GM12878 (cell line): Measurements from ENCODE around the gene SYCE3. TPM values are rescaled to one million over a fixed set of nuclear protein-coding genes. Genes with fewer than 3 reads are reported as not detected.

Experiments
- ATAC-seq: fragments of 200-7000 bp; cut with Tn5 transposase; 3 replicates; pipeline ENCODE4 v1.9.1; 2020; ENCODE audit warnings: mild to moderate bottlenecking, moderate library complexity
- BruUV-seq: library from RNA; stranded (reverse); fragments of 400-500 nt; replicated peaks from 2 replicates; lab custom pipeline; 2021; lab: Mats Ljungman, UMichigan
- CTCF ChIA-PET: fragments of 300-600 bp; sonication (Branson Sonifier 250); formaldehyde crosslinking; extraction: SDS; loops from one replicate; lab custom pipeline; 2021; ENCODE audit warnings: inconsistent platforms; lab: Yijun Ruan, JAX
- POLR2A ChIA-PET: fragments of 350-600 bp; formaldehyde crosslinking; extraction: SDS; loops from one replicate; lab custom pipeline; 2021; ENCODE audit warnings: inconsistent platforms; lab: Charles Lee
- RAD21 ChIA-PET: fragments of 300-600 bp; sonication (Branson Sonifier 250); formaldehyde crosslinking; loops from one replicate; lab custom pipeline; 2023; ENCODE audit warnings: antibody characterized with exemption; ENCODE audit not compliant: unreplicated experiment; lab: Charles Lee
- SMC1A ChIA-PET: fragments of 300-600 bp; sonication (Branson Sonifier 250); formaldehyde crosslinking; loops from one replicate; lab custom pipeline; 2023; ENCODE audit not compliant: unreplicated experiment, uncharacterized antibody; lab: Charles Lee
- DNase-seq: peaks from one replicate; pipeline ENCODE4 v3.0.0-alpha.2; 2011; ENCODE audit warnings: low read depth, low spot score
- FAIRE-seq: peaks from 3 replicates; lab custom pipeline; 2011; peaks lifted over from hg19 to GRCh38; lab: Jason Lieb, UNC
- H2AFZ ChIP-seq: 2 replicates; pipeline ENCODE4 v1.6.0; 2011; ENCODE audit warnings: low read depth, low read length, control low read depth; ENCODE audit not compliant: control insufficient read depth
- H3K27ac ChIP-seq: 2 replicates; pipeline ENCODE4 v1.5.1; 2011; ENCODE audit warnings: control low read depth; ENCODE audit not compliant: control insufficient read depth, insufficient read depth
- H3K27me3 ChIP-seq, 2 experiments: replicated peaks in 1 of 2; 2 replicates each; pipeline versions ENCODE4 v1.6.0 to v1.6.1; 2011; ENCODE audit warnings: low read length in 1 of 2; ENCODE audit not compliant: control insufficient read depth in 2 of 2, insufficient read depth in 2 of 2
- H3K36me3 ChIP-seq, 2 experiments: 2 replicates each; pipeline ENCODE4 v1.5.1; 2011; ENCODE audit warnings: low read length in 1 of 2; ENCODE audit not compliant: control insufficient read depth in 2 of 2, insufficient read depth in 2 of 2
- H3K4me1 ChIP-seq: 2 replicates; pipeline ENCODE4 v1.6.1; 2011; ENCODE audit warnings: mild to moderate bottlenecking, low read length, moderate library complexity, mixed read lengths; ENCODE audit not compliant: control insufficient read depth, insufficient read depth
- H3K4me2 ChIP-seq: 2 replicates; pipeline ENCODE4 v1.6.0; 2011; ENCODE audit warnings: control low read depth; ENCODE audit not compliant: control insufficient read depth, insufficient read depth
- H3K4me3 ChIP-seq: fragments of 200-600 bp; sonication (generic); 2 replicates; pipeline ENCODE4 v1.5.1; 2016
- H3K79me2 ChIP-seq: 2 replicates; pipeline ENCODE4 v1.6.0; 2011; ENCODE audit warnings: low read length; ENCODE audit not compliant: control insufficient read depth, insufficient read depth
- H3K9ac ChIP-seq: 2 replicates; pipeline ENCODE4 v1.8.0; 2011; ENCODE audit warnings: low read length, control low read depth, mixed read lengths; ENCODE audit not compliant: control insufficient read depth, insufficient read depth
- H3K9me3 ChIP-seq: replicated peaks from 3 replicates; pipeline ENCODE4 v1.5.1; 2011; ENCODE audit warnings: mild to moderate bottlenecking, low read length; ENCODE audit not compliant: control insufficient read depth, insufficient read depth
- H4K20me1 ChIP-seq: 2 replicates; pipeline ENCODE4 v1.6.0; 2011; ENCODE audit not compliant: control insufficient read depth, insufficient read depth
- EED ChIP-seq: sonication (generic); IDR thresholded peaks from 2 replicates; pipeline ENCODE4 v1.6.1; 2016; ENCODE audit warnings: antibody characterized with exemption, low read depth
- FOXK2 ChIP-seq: fragments of 450-650 bp; IDR thresholded peaks from 2 replicates; pipeline ENCODE4 v1.6.1; 2017; ENCODE audit warnings: mild to moderate bottlenecking, moderate library complexity
- IRF4 ChIP-seq: IDR thresholded peaks from 2 replicates; pipeline ENCODE4 v1.6.1; 2011; ENCODE audit warnings: low read depth, low read length
- NBN ChIP-seq: fragments of 450-650 bp; IDR thresholded peaks from 2 replicates; pipeline ENCODE4 v1.6.1; 2016
- NKRF ChIP-seq: fragments of 450-650 bp; conservative IDR thresholded peaks from 2 replicates; pipeline ENCODE4 v1.6.1; 2017; ENCODE audit warnings: mild to moderate bottlenecking, moderate library complexity
- POLR2A ChIP-seq: IDR thresholded peaks from 2 replicates; pipeline ENCODE4 v1.6.1; 2011; ENCODE audit warnings: low read depth, mild to moderate bottlenecking, low read length
- RFX5 ChIP-seq: IDR thresholded peaks from 2 replicates; pipeline ENCODE4 v1.6.1; 2011; ENCODE audit warnings: low read depth, low read length, improper control_type of control experiment
- SMAD1 ChIP-seq: fragments of 450-650 bp; IDR thresholded peaks from 2 replicates; pipeline ENCODE4 v1.6.1; 2018; ENCODE audit warnings: mild to moderate bottlenecking, low read depth; ENCODE audit not compliant: partially characterized antibody
- SREBF2 ChIP-seq: IDR thresholded peaks from 2 replicates; pipeline ENCODE4 v1.6.1; 2012; ENCODE audit warnings: mild to moderate bottlenecking, low read length
- TCF3 ChIP-seq: IDR thresholded peaks from 2 replicates; pipeline ENCODE4 v1.6.1; 2012; ENCODE audit warnings: low read depth, mild to moderate bottlenecking, low read length, borderline replicate concordance; ENCODE audit not compliant: insufficient read depth
- ZNF207 ChIP-seq: fragments of 450-650 bp; IDR thresholded peaks from 2 replicates; pipeline ENCODE4 v1.6.1; 2014; ENCODE audit warnings: antibody characterized with exemption, mild to moderate bottlenecking, borderline replicate concordance
- ZNF24 ChIP-seq: fragments of 450-650 bp; IDR thresholded peaks from 2 replicates; pipeline ENCODE4 v1.6.1; 2017; ENCODE audit warnings: antibody characterized with exemption, mild to moderate bottlenecking
- WGBS: methylation state at CpG from one replicate; pipeline ENCODE4 v1.1.6; 2016; ENCODE audit warnings: low lambda C conversion rate; ENCODE audit not compliant: insufficient replicate concordance, insufficient coverage; ENCODE audit errors: missing lambda C conversion rate; 5-methylcytosine and 5-hydroxymethylcytosine counted together
- in situ Hi-C: fragments of 300-500 bp; cut with MboI; formaldehyde crosslinking; loops from 9 replicates; pipeline ENCODE4 v1.14.3; 2018; ENCODE audit warnings: mixed read lengths
- intact Hi-C: fragments of 100-400 bp; cut with micrococcal nuclease; formaldehyde crosslinking; loops from one replicate; pipeline ENCODE4 v1.14.2; 2022; ENCODE audit not compliant: unreplicated experiment
- polyA plus RNA-seq, 11 experiments: library from polyadenylated mRNA; depleted of rRNA in 4 of 11; unstranded in 6 of 11; stranded (reverse) in 5 of 11; fragments of >200 nt; fragmentation: Nextera tagmentation in 4 of 11; fragmentation: Illumina TruSeq in 1 of 11; extraction: Ambion mirVana in 4 of 11; extraction: Trizol in 1 of 11; gene quantifications; 1 replicate in 1 of 11; 2 replicates in 10 of 11; pipeline versions ENCODE4 v1.2.1 to v1.2.3, GENCODE V29; 2011 to 2016; ENCODE audit warnings: inconsistent platforms in 2 of 11, missing spikeins in 2 of 11, low read depth in 1 of 11
- total RNA-seq, 4 experiments: library from RNA; depleted of rRNA in 3 of 4; stranded (reverse); fragments of >200 nt in 3 of 4; fragmentation: Illumina TruSeq in 1 of 4; extraction: Trizol in 1 of 4; gene quantifications; 2 replicates each; pipeline versions ENCODE4 v1.2.1 to v1.2.3, GENCODE V29; 2013 to 2021
- TF ChIP-seq, protein P1 (sequence below): fragments of 450-650 bp; IDR thresholded peaks from 2 replicates; pipeline ENCODE4 v1.6.1; 2017; ENCODE audit warnings: mild to moderate bottlenecking, low read depth, inconsistent platforms; ENCODE audit not compliant: poor library complexity, severe bottlenecking

The SYCE3 gene
- total and polyA plus RNA-seq, 10 of the 15 experiments (the other 5 are each of a cell fraction or from before 2014, with no cell fraction given), result 0.38 to 0.91 (median 0.76) TPM; not detected in 4

DNA sequence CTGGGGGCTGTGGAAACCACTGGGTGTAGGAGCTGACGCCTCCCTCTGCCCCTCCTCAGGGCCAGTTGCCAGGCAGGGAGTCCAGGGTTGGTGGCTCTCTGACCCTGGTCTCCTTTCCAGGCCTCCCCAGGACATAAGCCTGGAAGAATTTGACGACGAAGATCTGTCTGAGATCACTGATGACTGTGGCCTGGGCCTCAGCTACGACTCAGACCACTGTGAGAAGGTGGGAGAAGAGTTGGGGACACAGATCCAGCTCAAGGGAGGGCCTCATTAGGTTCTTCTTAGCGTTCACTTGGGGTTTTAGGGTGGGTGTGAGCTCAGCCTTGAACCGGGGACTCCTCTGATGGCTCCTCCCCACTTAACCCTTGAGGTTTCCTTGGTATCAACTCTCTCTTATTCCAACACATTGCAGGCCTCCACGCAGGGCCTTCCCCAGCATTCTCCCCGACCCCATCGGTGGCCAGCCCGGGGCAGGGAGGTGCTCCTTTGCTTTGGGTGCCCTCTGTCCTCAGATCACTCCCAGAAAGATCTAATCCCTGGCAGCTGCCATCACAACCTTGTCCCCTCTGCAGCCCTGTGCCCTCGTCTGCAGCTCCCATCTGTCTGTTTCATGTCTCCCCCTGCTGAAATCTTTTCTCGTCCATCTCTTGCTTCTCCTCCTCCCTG is 39.1 kb upstream of the SYCE3 start:
- no peak overlapping the region for H2AFZ ChIP-seq
- CTCF ChIA-PET, result no interaction called here
- FAIRE-seq (no peak), ATAC-seq (no peak), DNase-seq (no peak)
- H3K27me3 ChIP-seq, result peaks cover 5 to 6% of the 10 kb centered on the region in 2 experiments; a peak in 3 of 4 replicates
- RAD21 ChIA-PET, result interaction anchor here (1.0 kb wide), 1 partner anchor 20 kb away, joined by 3 read pairs; no protein-coding TSS in a partner anchor
- in situ Hi-C loops (no loop called here), intact Hi-C loops (no loop called here)
- H3K9me3 ChIP-seq, result no peaks in the 10 kb centered on the region
- no peak overlapping the region for H3K27ac ChIP-seq
- no peak overlapping the region for H3K4me2 ChIP-seq
- BruUV-seq, result no TSS peak
- H4K20me1 ChIP-seq, result no peaks in the 10 kb centered on the region
- H3K79me2 ChIP-seq, result no peaks in the 10 kb centered on the region
- SMC1A ChIA-PET, result no interaction called here
- H3K4me3 ChIP-seq, result no peak overlapping the region
- H3K4me1 ChIP-seq, result no peaks in the 10 kb centered on the region
- POLR2A ChIA-PET, result interaction anchor here (0.6 kb wide), 1 partner anchor 67 kb away, joined by 7 read pairs; no protein-coding TSS in a partner anchor
- H3K36me3 ChIP-seq, result no peaks in the 10 kb centered on the region
- TF ChIP-seq FOXK2 (no peak), ZNF207 (no peak), NBN (no peak), EED (no peak), IRF4 (no peak), NKRF (no peak), TCF3 (no peak), POLR2A (no peak), ZNF24 (no peak), SREBF2 (no peak), SMAD1 (no peak), RFX5 (no peak)
- TF ChIP-seq, protein P1, sequence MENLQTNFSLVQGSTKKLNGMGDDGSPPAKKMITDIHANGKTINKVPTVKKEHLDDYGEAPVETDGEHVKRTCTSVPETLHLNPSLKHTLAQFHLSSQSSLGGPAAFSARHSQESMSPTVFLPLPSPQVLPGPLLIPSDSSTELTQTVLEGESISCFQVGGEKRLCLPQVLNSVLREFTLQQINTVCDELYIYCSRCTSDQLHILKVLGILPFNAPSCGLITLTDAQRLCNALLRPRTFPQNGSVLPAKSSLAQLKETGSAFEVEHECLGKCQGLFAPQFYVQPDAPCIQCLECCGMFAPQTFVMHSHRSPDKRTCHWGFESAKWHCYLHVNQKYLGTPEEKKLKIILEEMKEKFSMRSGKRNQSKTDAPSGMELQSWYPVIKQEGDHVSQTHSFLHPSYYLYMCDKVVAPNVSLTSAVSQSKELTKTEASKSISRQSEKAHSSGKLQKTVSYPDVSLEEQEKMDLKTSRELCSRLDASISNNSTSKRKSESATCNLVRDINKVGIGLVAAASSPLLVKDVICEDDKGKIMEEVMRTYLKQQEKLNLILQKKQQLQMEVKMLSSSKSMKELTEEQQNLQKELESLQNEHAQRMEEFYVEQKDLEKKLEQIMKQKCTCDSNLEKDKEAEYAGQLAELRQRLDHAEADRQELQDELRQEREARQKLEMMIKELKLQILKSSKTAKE, result no peak
- 37% methylated on average over 12 of the region's 12 CpGs for WGBS
- no peak overlapping the region for H3K9ac ChIP-seq
